Neural cell (in vitro differentiated cells): ENCODE data around the gene TGFBR2.

Experiments used
- EP300 ChIP-seq: fragments of 450-650 bp; conservative IDR thresholded peaks from 2 replicates; pipeline ENCODE4 v1.6.1; 2014; ENCODE audit warnings: antibody characterized with exemption, mild to moderate bottlenecking, moderate library complexity; ENCODE audit not compliant: poor library complexity, severe bottlenecking
- EZH2 ChIP-seq: fragments of 200-600, 300-800 bp; shearing (Covaris generic), sonication (generic); IDR thresholded peaks from 2 replicates; pipeline ENCODE4 v1.6.1; 2014; ENCODE audit warnings: antibody characterized with exemption, low read length, borderline replicate concordance, mild to moderate bottlenecking; ENCODE audit not compliant: insufficient read depth, poor library complexity, severe bottlenecking
- MXI1 ChIP-seq: fragments of 450-650 bp; conservative IDR thresholded peaks from 2 replicates; pipeline ENCODE4 v1.6.1; 2014; ENCODE audit warnings: antibody characterized with exemption, mild to moderate bottlenecking; ENCODE audit not compliant: poor library complexity, severe bottlenecking
- POLR2AphosphoS5 ChIP-seq: IDR thresholded peaks from 2 replicates; pipeline ENCODE4 v1.6.1; 2012
- SMC3 ChIP-seq: fragments of 450-650 bp; conservative IDR thresholded peaks from 2 replicates; pipeline ENCODE4 v1.6.1; 2014; ENCODE audit warnings: antibody characterized with exemption, mild to moderate bottlenecking, moderate library complexity; ENCODE audit not compliant: poor library complexity
- TF ChIP-seq, protein P1 (sequence below): fragments of 450-650 bp; IDR thresholded peaks from 2 replicates; pipeline ENCODE4 v1.5.1; 2014; ENCODE audit warnings: antibody characterized with exemption, mild to moderate bottlenecking, moderate library complexity; ENCODE audit not compliant: poor library complexity, severe bottlenecking
- TF ChIP-seq, protein P2 (sequence below): IDR thresholded peaks from 2 replicates; pipeline ENCODE4 v1.6.1; 2012; ENCODE audit warnings: borderline replicate concordance

DNA sequence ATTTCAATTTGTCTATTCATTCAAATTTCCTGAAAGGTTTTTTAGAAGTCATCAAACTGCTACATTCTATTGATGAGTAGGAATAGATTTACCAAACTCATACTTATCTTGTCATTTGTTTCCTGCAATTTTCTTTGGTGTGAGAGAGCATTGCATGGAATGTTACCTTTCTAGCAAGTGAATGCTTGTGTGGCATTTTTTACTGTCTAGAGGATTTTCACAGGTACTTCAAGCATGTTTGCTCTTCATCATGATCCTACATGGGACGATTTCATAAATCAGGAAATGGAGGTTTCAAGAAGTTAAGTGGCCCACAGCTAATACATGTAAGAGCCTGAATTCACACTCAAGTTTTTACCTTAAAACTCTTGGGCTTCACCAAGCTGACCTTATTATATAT is 26.1 kb downstream of the TGFBR2 start:
- TF ChIP-seq EZH2 (no peak), POLR2AphosphoS5 (no peak), SMC3 (no peak), MXI1 (no peak), EP300 (no peak)
- TF ChIP-seq, protein P1, sequence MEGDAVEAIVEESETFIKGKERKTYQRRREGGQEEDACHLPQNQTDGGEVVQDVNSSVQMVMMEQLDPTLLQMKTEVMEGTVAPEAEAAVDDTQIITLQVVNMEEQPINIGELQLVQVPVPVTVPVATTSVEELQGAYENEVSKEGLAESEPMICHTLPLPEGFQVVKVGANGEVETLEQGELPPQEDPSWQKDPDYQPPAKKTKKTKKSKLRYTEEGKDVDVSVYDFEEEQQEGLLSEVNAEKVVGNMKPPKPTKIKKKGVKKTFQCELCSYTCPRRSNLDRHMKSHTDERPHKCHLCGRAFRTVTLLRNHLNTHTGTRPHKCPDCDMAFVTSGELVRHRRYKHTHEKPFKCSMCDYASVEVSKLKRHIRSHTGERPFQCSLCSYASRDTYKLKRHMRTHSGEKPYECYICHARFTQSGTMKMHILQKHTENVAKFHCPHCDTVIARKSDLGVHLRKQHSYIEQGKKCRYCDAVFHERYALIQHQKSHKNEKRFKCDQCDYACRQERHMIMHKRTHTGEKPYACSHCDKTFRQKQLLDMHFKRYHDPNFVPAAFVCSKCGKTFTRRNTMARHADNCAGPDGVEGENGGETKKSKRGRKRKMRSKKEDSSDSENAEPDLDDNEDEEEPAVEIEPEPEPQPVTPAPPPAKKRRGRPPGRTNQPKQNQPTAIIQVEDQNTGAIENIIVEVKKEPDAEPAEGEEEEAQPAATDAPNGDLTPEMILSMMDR: no peak
- TF ChIP-seq, protein P2, sequence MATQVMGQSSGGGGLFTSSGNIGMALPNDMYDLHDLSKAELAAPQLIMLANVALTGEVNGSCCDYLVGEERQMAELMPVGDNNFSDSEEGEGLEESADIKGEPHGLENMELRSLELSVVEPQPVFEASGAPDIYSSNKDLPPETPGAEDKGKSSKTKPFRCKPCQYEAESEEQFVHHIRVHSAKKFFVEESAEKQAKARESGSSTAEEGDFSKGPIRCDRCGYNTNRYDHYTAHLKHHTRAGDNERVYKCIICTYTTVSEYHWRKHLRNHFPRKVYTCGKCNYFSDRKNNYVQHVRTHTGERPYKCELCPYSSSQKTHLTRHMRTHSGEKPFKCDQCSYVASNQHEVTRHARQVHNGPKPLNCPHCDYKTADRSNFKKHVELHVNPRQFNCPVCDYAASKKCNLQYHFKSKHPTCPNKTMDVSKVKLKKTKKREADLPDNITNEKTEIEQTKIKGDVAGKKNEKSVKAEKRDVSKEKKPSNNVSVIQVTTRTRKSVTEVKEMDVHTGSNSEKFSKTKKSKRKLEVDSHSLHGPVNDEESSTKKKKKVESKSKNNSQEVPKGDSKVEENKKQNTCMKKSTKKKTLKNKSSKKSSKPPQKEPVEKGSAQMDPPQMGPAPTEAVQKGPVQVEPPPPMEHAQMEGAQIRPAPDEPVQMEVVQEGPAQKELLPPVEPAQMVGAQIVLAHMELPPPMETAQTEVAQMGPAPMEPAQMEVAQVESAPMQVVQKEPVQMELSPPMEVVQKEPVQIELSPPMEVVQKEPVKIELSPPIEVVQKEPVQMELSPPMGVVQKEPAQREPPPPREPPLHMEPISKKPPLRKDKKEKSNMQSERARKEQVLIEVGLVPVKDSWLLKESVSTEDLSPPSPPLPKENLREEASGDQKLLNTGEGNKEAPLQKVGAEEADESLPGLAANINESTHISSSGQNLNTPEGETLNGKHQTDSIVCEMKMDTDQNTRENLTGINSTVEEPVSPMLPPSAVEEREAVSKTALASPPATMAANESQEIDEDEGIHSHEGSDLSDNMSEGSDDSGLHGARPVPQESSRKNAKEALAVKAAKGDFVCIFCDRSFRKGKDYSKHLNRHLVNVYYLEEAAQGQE: no peak
